ENCODE data around the gene NEURL4.

NEURL4 gene

DNA sequence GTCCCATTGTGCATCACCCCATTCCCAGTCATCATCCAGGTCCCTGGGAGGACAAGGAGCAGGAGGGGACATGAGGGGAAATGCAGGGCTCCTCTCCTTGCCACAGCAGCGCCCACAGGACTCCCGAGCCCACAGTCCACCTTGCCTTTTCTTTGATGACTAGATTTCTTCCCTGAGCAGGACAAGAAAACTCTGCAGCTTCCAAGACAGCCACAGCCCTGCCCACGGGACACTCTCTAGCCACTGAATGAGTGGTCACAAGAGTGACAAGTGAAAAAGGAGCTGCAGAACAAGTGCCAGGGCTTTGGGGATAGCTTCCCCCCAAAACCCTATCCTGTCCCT lies 4.7 kb downstream of the NEURL4 start:
- DNase-seq (ENCODE audit: low read depth in 3 of 3, low spot score in 1 of 3) = no peak

DNA sequence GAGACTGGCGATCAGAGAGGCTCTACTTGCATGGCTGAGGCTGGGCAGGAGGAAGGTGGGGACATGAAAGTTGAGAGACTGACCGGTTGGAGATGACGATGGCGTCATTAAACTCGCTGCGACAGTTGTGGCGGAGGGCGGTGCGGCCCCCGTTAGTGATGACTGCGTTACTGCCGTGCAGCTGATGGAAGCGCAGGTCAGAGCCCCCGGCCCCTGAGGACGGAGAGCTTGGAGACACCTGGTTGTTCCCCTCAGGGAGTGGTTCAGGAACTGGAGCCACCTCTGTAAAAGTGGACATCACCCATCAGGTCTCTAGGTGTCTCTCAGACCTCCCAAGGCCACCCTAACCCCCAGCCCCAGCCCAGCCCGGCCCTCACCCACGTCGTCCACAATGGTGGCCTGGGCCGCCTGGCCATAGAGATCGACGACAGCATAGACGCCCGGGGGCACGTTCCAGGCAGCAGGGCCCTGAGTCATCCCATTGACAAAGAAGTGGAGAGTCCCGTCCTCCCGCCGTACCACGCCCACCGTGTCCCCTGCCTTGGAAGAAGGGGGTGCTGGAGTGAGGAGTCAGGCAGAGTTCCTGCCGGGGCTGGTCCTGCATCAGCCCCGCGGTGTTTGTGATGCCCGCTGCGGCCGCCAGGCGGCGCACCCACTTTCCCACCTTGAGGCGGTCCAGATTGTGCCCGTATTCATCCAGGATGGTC lies 5.3 kb downstream of the NEURL4 start:
- DNase-seq (ENCODE audit: low read depth in 3 of 3, low spot score in 1 of 3) = peak in 2 of 3 donors; percentile 40 to 59

DNA sequence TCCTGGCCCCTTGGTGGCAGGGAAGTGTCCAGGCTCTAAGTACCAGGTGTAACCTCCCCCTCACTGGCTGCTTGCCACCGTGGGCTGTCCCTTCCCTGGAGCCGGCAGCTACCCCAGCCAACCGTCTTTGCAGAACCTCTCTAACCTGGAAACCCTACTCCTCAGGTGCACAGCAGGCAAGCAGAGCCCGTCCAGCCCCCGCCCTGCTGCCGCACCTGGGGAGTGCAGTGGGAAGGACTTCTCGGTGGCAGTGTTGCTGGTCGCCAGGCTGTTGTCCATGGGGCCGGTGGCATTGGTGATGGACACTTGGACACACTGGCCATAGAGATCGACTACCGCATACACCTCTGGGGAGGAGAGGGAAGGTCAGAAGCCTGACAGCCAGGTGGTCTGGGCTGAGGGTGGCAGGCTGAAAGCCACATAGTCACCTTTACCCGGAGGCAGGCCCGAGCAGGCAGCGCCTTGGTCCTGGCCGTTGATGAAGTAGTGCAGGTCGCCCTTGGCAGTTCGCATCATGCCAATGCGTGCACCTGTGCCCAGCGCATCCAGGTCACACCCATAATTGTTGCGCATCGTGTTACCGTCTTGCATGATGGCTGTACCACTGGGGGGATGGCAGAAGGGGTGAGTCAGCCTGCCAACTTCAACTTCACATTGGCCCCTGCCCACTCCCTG lies 6.5 kb downstream of the NEURL4 start:
- no peak for DNase-seq (ENCODE audit: low read depth in 3 of 3, low spot score in 1 of 3)

DNA sequence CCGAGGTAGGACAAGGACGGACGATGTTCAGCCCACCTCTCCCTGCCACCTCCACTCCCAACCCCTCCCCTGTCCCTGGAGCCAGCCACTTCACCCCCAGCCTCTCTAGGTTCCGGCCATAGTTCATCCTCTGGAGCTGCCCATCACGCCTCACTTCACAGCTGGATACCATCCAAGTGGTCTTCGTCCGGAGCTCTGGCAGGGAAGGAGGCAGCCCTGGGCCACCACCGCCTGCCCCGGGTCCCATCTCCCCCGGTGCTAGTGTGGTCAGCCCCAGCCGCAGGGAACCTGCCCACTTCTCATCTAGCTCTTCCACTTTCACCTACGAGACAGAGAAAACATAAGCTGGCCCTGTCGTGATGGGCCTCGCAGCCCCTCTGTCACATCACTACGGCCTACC lies 7.7 kb downstream of the NEURL4 start:
- no peak for DNase-seq (ENCODE audit: low read depth in 3 of 3, low spot score in 1 of 3)

DNA sequence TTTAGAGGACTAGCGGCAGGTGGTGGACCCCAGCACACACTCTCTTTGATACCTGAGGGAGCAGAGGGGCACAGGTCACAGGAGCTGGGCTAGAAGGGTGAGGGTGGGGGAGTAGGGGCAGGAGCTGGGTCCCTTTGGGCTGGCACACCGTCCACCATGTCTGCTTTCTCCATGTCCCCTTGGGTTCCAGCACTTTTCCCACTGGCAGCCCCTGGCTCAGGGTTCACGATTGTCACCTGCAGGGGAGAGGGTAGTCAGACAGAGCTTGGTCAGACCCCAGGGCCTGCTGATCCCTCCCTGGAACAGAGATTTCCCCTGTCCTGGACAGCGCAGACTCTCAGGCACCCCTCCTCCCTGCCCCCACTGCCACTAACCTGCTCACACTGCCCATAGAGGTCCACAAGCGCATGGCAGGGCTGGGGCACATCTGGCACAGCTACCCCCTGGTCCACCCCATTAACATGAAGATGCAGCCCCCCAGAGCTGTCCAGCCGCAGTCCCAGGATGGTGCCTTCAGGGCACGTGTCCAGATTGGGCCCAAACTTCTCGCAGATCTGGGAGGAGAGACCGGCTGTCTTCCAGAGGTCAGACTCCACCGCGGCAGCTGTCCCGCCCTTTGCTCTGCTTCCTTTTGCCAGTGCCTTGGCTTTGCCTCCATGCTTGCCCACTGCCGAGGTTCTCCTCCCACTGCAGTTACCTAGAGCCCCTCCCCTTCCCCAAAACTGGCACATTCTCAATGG lies 10.8 kb downstream of the NEURL4 start:
- DNase-seq (ENCODE audit: low read depth in 3 of 3, low spot score in 1 of 3) = no peak

DNA sequence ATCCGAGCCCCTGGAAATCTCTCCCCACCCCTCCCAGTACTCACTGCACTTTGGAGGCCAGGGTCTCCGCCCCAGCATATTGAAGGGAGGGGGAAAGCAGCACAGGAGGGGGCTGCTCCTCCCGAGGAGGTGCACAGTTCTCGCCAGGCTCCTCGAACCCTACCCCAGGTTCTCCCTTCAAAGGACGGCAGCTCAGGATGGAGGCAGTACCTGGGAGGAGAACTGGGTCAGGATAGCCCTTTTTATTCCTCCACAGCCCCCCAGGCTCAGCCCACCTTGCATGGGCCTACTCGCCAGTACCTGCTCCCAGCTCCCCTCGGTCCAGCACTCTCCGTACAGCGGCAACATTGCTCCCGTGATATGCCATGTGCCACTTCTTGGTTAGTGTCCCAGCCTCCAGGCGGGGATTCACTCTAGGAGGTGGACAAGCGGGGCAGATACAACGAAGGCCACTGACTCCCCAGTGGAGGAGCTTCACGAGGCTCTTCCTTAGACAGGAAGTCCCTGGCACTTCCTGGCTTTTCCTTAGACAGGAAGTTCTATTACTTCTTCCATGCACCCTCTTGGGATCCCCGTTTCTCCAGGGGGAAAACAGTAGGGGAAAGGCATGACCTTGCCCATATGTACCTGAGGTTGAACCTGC lies 11.9 kb downstream of the NEURL4 start:
- no peak for DNase-seq (ENCODE audit: low read depth in 3 of 3, low spot score in 1 of 3)

DNA sequence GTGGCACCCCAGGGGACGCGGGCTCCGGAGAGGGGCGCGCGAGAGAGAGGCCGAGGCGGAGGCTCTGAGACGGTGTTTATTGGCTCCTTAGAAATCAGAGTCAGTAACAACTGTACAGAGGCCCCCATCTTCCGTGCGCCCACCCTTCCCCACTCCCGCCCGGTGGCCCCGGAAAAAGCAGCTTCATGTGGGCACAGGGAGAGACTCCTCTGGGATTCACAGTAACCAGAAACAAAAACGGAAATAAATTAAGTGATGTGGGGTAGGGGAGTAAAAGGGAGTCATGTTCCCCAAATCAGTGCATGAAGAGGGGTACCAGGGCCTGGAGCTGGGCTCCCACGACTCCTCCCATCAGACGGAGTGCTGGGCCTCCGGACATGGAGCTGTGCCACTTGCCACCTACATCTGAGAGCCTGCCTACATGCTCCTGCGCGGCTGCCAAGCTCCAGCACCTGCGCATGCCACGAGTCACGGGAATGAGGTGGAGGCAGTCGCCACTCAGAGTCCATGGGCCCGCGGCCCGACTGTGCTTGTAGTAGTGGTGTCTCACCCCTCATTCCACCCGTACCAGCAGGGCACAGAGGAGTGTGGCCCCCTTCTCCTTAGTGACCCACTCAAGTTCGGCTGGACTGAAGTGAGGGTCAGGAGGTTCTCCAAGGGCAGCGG lies 13.4 kb downstream of the NEURL4 start:
- DNase-seq (ENCODE audit: low read depth in 3 of 3, low spot score in 1 of 3) = no peak

DNA sequence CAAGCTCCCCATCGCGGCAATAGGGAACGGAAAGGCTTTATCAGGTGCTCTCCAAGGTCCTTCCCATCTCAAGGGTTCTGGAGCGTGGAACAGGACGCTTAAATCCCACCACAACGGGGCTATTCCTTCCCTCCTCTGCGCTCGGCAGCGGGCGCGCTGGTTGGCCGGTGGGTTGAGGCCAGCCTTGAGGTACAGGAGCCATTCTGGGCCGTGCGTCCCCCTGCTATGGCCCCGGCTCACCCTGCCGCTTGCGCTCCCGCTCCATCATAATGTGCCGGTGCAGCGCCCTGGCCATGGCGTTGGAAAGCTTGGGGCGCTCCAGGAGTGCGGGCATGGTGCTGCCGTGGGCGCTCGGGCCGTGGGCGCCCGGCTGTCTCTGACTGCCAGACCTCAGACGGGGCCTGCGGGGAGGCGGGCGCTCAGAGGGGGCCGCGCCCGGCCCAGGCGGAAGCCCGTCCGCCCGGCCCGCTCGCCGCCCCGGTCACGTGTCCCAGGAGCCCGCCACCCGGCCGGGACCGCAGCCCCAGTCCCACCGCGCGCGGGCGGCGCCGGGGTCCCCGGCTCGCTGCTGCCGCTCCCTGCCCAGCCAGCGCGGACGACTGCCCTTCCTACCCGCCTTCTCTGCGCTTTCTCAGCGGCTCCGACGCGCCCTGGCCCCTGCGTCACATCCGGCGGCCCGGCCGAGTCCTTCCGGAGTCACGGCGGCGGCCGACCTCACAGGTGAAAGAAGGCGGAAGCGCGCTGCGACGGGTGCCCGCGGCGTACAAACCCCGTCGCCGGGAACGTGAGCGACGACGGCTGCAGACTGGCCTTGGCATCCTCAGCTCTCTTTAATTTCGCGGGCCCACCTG lies 14.2 kb downstream of the NEURL4 start, which contains the start of gene GPS2:
GPS2 (minus strand) TSS at position 642 of the 851 bp plus-strand sequence; CDS start at position 334, 308 bp downstream.
- DNase-seq (ENCODE audit: low read depth in 3 of 3, low spot score in 1 of 3) = peak; percentile 68 to 91 (median 80)

DNA sequence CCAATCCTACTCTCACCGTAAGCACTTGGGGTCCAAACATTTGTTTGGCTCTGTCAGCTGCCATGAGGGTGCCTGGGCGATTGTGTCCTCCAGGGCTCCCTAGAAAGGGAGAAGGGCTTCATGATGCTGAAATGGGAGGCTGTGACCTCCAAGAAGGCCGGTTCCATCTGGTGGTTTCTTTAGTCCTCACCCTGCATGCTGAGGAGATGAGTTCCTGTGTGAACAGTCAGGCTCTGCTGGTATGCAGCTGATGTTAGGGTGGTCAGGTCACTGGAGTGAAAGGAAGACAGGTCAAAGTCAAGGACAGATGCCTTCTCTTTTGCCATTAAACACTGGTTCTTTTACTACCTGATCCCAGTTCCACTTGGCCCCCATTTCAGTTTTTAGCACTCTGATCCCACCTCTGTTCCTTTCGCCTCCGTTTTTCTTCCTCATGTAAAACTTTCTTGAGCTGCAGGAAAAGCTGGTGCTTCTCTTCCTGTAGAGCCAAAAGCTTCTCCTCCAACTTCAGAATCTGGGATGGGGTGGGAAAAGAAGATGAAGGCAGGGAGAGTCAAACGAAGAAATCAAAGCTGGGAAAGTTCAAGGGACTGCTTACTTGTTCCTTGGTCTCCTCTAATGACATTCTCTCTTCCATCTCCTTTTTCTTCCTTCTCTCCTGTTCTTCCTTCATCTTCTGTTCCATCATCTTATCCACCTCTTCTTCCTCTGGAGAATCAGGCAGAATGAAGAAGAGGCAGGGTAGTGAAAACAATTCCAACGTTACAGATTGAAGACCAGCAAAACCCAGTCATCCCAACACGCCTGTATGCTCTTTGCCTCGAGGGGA lies 15.0 kb downstream of the NEURL4 start:
- no peak for DNase-seq (ENCODE audit: low read depth in 3 of 3, low spot score in 1 of 3)

DNA sequence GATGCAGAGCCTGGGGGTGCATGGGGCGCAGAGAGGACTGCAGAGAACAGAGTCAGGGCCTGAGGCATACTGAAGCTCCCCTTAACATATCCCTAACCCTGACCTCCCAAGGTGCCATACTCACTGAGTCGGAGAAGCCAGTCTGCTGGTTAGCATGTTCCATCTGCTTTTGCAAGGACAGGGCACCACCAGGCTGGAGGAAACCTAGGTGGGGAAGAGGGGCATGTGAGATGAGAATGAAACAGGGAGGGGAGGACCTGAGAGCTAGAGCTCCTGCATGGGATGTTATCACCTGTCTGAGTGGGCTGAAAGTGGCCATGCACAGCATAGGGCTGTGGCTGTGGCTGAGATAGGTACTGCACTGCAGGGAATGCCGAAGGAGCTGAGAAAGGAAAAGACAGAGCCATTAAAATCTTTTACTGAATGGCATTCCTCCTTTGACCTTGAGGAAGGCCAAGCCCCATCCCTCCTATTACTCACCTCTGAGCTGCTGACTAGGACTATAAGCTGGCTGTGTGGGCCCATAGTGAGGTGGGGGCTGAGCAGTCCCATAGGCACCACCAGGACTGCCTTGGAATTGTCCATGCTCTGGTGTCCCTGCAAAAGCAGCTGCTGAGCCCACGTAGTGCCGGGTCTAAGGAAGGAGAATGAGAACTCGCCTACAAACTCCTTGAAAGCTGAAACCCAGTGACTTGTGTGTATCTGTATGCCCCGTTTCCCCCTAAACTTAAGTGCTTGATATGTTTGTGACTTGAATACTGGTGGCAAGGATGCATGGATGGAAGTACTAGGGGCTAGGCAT lies 15.8 kb downstream of the NEURL4 start:
- DNase-seq (ENCODE audit: low read depth in 3 of 3, low spot score in 1 of 3) = no peak

DNA sequence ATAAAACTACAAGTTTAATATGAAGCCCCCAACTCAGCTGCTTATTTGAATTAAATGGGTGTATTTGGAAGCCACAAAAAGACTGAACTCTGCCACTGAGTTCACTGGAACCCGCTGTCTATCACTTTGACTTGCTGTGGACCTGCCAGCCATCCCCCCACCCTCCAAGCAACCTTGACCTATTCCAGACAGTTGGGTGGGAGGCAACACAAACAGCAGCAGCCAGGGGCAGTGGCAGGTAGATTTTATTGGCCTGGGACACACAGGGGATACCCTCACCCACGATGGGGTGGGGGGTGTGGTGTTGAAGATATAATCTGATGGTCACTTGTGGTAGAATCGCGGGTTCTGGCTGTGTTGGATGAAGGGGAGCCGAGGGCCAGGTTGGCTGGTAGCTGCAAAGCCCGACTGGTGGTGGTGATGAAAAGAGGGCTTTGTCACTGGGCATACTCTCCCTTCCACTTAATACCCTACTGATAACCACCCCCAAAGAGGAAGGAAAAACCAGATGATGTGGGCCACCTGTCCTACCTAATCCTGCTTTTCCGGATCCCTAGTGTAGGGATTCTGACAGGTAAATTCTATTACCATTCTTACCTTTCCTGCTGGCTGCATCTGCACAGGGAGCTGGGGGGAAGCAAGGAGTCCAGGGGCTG lies 16.6 kb downstream of the NEURL4 start:
- DNase-seq (ENCODE audit: low read depth in 3 of 3, low spot score in 1 of 3) = no peak

DNA sequence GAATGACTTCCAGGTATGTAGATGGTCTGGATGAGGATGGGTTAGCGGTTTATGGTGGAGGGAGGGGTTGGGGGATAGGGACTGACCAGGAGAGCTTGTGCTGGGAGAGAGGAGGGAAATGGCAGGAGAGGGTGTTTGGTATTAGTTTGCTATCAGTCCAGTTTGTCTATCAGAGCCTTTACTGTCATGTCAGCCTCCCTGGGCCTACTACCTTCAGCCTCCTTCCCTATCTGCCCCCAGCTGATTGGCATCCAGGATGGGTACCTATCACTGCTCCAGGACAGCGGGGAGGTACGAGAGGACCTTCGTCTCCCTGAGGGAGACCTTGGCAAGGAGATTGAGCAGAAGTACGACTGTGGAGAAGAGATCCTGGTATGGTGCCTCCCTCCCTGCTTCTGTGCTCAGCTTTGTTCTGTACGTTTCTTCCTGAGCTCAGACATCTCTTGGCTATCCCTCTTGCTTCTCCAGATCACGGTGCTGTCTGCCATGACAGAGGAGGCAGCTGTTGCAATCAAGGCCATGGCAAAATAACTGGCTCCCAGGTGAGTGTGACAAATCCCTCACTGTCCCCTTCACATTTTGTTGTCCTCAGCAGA lies 17.9 kb downstream of the NEURL4 start:
- DNase-seq (ENCODE audit: low read depth in 3 of 3, low spot score in 1 of 3) = no peak

DNA sequence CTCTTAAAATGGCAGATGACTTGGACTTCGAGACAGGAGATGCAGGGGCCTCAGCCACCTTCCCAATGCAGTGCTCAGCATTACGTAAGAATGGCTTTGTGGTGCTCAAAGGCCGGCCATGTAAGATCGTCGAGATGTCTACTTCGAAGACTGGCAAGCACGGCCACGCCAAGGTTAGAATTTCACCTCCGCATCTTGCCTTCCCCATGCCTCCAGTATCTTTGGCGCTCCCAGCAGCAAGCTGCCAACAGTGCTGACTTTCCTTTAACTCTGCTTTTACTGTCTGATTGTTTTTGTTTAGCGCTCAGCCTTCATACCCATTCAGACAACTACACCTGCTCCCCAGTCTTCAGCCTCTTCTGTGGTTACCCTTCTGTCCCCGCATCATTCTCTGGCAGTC lies 19.5 kb downstream of the NEURL4 start:
- DNase-seq (ENCODE audit: low read depth in 3 of 3, low spot score in 1 of 3) = no peak

DNA sequence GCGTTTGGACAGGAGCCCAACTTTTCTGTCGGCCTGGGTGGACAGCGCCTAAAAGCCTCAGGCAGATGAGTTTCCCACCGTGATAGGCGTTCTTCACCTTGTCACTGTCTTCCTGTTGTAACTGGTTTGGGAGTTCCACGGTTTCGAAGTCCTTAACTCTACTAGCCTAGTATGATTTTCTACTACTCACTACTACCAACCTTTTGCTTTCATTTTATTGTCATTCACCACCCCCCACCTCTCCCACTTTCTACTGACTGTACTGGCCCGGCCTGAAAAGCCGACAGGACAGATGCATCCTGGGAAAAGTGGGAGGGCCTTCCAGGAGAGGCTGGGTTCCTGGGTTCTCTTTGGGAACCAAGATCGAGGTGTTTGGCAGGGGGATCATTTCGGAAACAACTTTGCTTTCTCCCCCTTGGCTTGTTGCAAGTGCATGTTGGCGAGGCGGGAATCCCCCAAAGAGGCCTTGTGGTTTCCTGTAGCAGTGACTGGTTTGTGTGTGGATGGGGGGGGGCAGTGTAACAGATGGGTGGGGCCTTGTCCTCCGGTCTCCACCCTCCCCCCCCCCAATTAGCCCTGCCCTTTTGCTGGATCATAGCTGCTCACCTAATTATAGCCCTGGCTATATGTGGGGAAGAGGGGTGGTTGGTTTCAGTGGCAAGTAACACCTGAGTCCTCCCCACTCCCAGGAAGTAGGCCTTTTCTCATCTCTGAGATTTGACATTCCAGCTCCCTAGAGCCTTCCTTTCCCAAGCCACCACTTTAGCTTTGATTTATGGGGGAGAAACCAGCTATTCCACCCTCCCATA lies 20.3 kb downstream of the NEURL4 start:
- DNase-seq (ENCODE audit: low read depth in 3 of 3, low spot score in 1 of 3) = peak; percentile 64 to 77 (median 71)

DNA sequence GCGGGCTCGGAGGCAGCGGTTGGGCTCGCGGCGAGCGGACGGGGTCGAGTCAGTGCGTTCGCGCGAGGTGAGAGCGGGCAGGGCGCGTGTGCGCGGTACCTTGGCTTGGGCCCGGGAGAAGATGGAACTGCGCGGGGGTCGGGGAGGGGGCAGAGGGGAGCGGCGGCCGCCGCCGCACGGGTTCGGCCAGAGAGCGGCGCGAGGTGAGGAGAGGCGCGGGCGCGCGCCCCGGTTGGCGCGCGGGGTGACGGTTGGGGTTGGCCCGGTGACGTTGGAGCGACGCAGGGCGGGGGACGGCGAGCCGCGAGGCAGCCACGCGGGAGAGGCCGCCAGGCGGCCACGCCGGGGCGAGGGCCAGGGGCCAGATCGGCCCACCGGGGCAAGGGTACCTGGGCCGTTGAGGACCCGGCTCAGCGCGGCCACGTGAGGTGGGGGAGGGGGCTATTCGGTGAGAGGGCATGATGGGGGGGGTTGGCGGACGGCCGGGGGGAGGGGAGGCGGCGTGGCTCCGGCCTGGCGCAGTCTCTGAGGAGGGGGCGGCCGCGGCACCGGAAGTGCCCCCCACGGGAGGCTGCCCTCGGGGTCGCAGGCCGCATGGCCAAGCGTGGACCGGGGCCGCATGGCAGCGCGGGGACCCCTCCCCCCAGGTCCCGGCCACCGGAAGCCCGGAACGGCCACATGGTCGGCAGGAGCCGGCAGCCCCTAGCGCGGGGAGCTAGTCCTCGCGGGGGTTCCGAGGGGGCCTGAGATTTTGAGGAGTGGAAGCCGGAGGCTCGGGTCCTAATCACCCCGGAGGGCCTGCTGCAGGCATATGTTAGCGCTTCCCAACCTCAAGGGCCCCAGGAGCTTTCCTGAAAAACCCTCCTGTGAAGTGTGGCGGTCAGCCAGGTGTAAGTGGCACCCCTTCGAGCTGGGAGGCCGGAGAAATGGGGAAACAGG lies 21.2 kb downstream of the NEURL4 start:
- DNase-seq (ENCODE audit: low read depth in 3 of 3, low spot score in 1 of 3) = no peak

Measured in stimulated activated CD4-positive, alpha-beta T cell treated with anti-CD3 and anti-CD28 coated beads, TNF-alpha, amount 100 ng/mL, for 1 hour (primary cell).